ENCODE measurements around the gene CKMT2. TPM values are rescaled to one million over a fixed set of nuclear protein-coding genes. Genes with fewer than 3 reads are reported as not detected.

The CKMT2 gene
- total RNA-seq, 1 experiment from 2014 or later = 1.8 TPM

DNA sequence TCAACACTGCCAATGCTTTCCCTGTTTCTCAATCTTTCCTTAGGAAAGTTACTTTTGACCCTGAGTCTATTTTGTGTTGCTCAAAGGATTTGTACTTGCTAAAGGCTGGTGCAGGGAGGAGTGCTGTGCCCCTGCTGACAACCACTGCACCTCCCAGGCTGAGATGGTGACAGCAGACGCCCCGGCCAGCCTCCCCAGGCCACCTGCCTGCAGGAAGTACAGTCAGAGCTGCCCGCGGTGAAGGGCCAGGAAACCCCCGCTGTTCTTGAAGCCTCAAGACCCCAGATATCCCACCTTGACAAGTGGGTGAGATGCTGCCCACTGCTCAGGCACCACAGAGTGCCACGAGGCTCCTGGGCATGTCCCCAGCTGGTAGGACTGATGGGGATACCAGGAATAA lies 44.2 kb upstream of the CKMT2 start:
- no peaks in the 10 kb centered on the region for H3K27me3 Mint-ChIP-seq (ENCODE audit: low read depth)
- H3K27ac Mint-ChIP-seq = no peak overlapping the region
- DNase-seq (ENCODE audit: low spot score) (no peak), ATAC-seq (no peak)
- POLR2A ChIA-PET = no interaction called here
- H3K9me3 Mint-ChIP-seq = no peaks in the 10 kb centered on the region
- CTCF ChIA-PET = interaction anchor here (0.7 to 1.0 kb wide), 2 partner anchors 81 to 367 kb away, joined by 3 to 4 read pairs; no protein-coding TSS in a partner anchor
- peaks cover 32% of the 10 kb centered on the region for H3K4me1 Mint-ChIP-seq
- no peak for TF ChIP-seq CREM (CRISPR knock-in tag; IDR thresholded peaks at IDR 0.05)
- 0 out of 2 replicates have a peak, but pooled peaks have one; percentile 11 for TF ChIP-seq ZNF423 (CRISPR knock-in tag; IDR thresholded peaks at IDR 0.05)
- TF ChIP-seq, protein P1, sequence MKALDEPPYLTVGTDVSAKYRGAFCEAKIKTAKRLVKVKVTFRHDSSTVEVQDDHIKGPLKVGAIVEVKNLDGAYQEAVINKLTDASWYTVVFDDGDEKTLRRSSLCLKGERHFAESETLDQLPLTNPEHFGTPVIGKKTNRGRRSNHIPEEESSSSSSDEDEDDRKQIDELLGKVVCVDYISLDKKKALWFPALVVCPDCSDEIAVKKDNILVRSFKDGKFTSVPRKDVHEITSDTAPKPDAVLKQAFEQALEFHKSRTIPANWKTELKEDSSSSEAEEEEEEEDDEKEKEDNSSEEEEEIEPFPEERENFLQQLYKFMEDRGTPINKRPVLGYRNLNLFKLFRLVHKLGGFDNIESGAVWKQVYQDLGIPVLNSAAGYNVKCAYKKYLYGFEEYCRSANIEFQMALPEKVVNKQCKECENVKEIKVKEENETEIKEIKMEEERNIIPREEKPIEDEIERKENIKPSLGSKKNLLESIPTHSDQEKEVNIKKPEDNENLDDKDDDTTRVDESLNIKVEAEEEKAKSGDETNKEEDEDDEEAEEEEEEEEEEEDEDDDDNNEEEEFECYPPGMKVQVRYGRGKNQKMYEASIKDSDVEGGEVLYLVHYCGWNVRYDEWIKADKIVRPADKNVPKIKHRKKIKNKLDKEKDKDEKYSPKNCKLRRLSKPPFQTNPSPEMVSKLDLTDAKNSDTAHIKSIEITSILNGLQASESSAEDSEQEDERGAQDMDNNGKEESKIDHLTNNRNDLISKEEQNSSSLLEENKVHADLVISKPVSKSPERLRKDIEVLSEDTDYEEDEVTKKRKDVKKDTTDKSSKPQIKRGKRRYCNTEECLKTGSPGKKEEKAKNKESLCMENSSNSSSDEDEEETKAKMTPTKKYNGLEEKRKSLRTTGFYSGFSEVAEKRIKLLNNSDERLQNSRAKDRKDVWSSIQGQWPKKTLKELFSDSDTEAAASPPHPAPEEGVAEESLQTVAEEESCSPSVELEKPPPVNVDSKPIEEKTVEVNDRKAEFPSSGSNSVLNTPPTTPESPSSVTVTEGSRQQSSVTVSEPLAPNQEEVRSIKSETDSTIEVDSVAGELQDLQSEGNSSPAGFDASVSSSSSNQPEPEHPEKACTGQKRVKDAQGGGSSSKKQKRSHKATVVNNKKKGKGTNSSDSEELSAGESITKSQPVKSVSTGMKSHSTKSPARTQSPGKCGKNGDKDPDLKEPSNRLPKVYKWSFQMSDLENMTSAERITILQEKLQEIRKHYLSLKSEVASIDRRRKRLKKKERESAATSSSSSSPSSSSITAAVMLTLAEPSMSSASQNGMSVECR (CRISPR knock-in tag; IDR thresholded peaks at IDR 0.05; ENCODE audit: borderline replicate concordance) = no peak
- H3K4me3 Mint-ChIP-seq = no peak overlapping the region
- H3K36me3 Mint-ChIP-seq = no peaks in the 10 kb centered on the region

DNA sequence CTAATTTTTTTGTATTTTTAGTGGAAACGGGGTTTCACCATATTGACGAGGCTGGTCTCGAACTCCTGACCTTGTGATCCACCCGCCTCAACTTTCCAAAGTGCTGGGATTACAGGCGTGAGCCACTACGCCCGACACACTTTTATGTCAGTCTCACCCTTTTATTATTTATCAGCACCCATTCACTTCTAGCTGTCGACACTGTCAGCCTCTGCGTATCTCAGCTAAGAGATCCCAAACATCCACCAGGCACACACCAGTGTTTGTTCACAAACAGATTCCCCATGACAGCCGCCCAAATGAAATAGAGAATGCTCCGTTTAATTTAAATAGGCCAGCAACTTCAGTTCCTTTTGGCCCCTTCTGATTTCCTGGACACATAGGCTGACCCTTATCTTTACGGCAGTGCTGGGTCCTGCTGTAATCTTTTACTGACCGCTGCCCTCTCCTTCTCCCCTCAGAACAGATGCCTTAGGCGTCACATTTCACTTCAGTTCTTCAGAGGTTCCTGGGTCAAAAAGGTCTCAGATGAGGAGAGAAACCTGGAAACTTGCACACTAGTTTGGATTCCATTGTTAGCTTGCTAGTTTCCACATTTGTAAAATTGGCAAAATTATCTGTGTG lies 43.1 kb upstream of the CKMT2 start:
- Mint-ChIP-seq H3K36me3 (no peaks in the 10 kb centered on the region), H3K27ac (no peak overlapping the region), H3K9me3 (no peaks in the 10 kb centered on the region), H3K4me1 (peaks cover 40% of the 10 kb centered on the region), H3K4me3 (no peak overlapping the region), H3K27me3 (ENCODE audit: low read depth) (peaks cover 4% of the 10 kb centered on the region)
- CTCF ChIA-PET = interaction anchor here (1.3 to 1.8 kb wide), 2 partner anchors 8 to 478 kb away, joined by 6 read pairs; no protein-coding TSS in a partner anchor
- DNase-seq (ENCODE audit: low spot score) (no peak), ATAC-seq (no peak)
- POLR2A ChIA-PET = no interaction called here
- TF ChIP-seq, protein P2, sequence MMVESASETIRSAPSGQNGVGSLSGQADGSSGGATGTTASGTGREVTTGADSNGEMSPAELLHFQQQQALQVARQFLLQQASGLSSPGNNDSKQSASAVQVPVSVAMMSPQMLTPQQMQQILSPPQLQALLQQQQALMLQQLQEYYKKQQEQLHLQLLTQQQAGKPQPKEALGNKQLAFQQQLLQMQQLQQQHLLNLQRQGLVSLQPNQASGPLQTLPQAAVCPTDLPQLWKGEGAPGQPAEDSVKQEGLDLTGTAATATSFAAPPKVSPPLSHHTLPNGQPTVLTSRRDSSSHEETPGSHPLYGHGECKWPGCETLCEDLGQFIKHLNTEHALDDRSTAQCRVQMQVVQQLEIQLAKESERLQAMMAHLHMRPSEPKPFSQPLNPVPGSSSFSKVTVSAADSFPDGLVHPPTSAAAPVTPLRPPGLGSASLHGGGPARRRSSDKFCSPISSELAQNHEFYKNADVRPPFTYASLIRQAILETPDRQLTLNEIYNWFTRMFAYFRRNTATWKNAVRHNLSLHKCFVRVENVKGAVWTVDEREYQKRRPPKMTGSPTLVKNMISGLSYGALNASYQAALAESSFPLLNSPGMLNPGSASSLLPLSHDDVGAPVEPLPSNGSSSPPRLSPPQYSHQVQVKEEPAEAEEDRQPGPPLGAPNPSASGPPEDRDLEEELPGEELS (CRISPR knock-in tag; IDR thresholded peaks at IDR 0.05) = no peak
- no peak for TF ChIP-seq ZNF138 (CRISPR knock-in tag; conservative IDR thresholded peaks at IDR 0.05)
- TF ChIP-seq, protein P3, sequence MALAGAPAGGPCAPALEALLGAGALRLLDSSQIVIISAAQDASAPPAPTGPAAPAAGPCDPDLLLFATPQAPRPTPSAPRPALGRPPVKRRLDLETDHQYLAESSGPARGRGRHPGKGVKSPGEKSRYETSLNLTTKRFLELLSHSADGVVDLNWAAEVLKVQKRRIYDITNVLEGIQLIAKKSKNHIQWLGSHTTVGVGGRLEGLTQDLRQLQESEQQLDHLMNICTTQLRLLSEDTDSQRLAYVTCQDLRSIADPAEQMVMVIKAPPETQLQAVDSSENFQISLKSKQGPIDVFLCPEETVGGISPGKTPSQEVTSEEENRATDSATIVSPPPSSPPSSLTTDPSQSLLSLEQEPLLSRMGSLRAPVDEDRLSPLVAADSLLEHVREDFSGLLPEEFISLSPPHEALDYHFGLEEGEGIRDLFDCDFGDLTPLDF (CRISPR knock-in tag; IDR thresholded peaks at IDR 0.05) = no peak
- no peak for TF ChIP-seq ZNF263 (CRISPR knock-in tag; IDR thresholded peaks at IDR 0.05; ENCODE audit: low read depth)
- no peak for TF ChIP-seq TCF7 (CRISPR knock-in tag; IDR thresholded peaks at IDR 0.05; ENCODE audit: low read depth)
- TF ChIP-seq, protein P4, sequence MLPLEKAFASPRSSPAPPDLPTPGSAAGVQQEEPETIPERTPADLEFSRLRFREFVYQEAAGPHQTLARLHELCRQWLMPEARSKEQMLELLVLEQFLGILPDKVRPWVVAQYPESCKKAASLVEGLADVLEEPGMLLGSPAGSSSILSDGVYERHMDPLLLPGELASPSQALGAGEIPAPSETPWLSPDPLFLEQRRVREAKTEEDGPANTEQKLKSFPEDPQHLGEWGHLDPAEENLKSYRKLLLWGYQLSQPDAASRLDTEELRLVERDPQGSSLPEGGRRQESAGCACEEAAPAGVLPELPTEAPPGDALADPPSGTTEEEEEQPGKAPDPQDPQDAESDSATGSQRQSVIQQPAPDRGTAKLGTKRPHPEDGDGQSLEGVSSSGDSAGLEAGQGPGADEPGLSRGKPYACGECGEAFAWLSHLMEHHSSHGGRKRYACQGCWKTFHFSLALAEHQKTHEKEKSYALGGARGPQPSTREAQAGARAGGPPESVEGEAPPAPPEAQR (CRISPR knock-in tag; IDR thresholded peaks at IDR 0.05) = no peak

DNA sequence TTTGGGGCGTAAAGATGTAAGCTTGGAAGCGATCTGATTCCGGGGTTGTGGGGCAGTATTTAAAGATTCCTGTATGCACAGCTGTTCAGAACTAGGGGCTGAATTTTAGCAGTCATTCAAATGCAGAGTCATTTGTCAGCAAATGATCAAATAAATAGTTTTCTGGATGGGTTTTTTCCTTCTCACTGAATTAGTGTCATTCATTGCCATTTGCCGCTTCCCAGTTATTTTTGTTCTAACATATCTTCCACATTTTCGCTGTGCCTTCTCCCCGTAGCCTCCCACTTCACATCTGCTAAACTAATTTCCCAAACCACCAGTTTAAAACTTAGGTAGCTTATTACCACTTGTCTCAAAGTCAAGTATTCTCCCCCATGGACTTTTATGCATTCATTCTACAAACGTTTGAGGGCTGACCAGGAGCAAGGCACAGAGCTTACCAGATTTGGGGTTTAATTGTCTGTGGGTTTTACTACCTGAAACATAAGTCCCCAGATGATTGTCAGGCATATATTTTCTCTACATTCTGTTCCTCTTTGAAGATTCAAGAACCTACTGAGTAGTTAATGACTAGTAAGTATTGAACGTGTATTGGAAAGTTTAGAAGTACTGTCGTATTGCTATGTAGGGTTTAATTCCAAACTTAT lies 41.3 kb upstream of the CKMT2 start:
- H3K9me3 Mint-ChIP-seq = no peaks in the 10 kb centered on the region
- H3K4me3 Mint-ChIP-seq = no peak overlapping the region
- no peak for ATAC-seq
- DNase-seq (ENCODE audit: low spot score) = no peak
- TF ChIP-seq JAZF1 (CRISPR knock-in tag; IDR thresholded peaks at IDR 0.05) (no peak), ZNF121 (CRISPR knock-in tag; IDR thresholded peaks at IDR 0.05) (no peak), GRHL2 (CRISPR knock-in tag; IDR thresholded peaks at IDR 0.05; ENCODE audit: insufficient replicate concordance, severe bottlenecking) (no peak)
- TF ChIP-seq, protein P5, sequence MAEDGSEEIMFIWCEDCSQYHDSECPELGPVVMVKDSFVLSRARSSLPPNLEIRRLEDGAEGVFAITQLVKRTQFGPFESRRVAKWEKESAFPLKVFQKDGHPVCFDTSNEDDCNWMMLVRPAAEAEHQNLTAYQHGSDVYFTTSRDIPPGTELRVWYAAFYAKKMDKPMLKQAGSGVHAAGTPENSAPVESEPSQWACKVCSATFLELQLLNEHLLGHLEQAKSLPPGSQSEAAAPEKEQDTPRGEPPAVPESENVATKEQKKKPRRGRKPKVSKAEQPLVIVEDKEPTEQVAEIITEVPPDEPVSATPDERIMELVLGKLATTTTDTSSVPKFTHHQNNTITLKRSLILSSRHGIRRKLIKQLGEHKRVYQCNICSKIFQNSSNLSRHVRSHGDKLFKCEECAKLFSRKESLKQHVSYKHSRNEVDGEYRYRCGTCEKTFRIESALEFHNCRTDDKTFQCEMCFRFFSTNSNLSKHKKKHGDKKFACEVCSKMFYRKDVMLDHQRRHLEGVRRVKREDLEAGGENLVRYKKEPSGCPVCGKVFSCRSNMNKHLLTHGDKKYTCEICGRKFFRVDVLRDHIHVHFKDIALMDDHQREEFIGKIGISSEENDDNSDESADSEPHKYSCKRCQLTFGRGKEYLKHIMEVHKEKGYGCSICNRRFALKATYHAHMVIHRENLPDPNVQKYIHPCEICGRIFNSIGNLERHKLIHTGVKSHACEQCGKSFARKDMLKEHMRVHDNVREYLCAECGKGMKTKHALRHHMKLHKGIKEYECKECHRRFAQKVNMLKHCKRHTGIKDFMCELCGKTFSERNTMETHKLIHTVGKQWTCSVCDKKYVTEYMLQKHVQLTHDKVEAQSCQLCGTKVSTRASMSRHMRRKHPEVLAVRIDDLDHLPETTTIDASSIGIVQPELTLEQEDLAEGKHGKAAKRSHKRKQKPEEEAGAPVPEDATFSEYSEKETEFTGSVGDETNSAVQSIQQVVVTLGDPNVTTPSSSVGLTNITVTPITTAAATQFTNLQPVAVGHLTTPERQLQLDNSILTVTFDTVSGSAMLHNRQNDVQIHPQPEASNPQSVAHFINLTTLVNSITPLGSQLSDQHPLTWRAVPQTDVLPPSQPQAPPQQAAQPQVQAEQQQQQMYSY (CRISPR knock-in tag; IDR thresholded peaks at IDR 0.05) = no peak
- 0 out of 2 replicates have a peak overlapping the region, but pooled peaks have one; percentile 20 for H3K27ac Mint-ChIP-seq
- POLR2A ChIA-PET = no interaction called here
- peaks cover 42% of the 10 kb centered on the region for H3K4me1 Mint-ChIP-seq
- no peaks in the 10 kb centered on the region for H3K36me3 Mint-ChIP-seq
- CTCF ChIA-PET = interaction anchor here (1.7 to 1.8 kb wide), 2 partner anchors 480 to 505 kb away, joined by 4 to 6 read pairs; no protein-coding TSS in a partner anchor
- peaks cover 4% of the 10 kb centered on the region for H3K27me3 Mint-ChIP-seq (ENCODE audit: low read depth)

All from WTC11 (cell line).